Activated gamma-delta T cell treated with Interleukin-2 at 50 U/mL for 16 hours (primary cell): ENCODE measurements around the gene SLC48A1.

Experiments used
- DNase-seq: peaks from one replicate; pipeline ENCODE4 v3.0.0-alpha.2; 2020

SLC48A1 gene

GRCh38 chr12:47758834-47759690 lies 14.0 kb upstream of the SLC48A1 start, which contains the start of gene RAPGEF3:
Gene RAPGEF3, minus strand, starts transcription at chr12:47758880. Its CDS starts 324 bp downstream, at chr12:47758556.
- DNase-seq: peak; percentile 64

GRCh38 chr12:47762850-47763465 lies 10.1 kb upstream of the SLC48A1 start:
- DNase-seq: no peak

- DNase-seq: no peak
These were observed 9.3 kb upstream of the SLC48A1 start for GRCh38 chr12:47763481-47764346.

DNA sequence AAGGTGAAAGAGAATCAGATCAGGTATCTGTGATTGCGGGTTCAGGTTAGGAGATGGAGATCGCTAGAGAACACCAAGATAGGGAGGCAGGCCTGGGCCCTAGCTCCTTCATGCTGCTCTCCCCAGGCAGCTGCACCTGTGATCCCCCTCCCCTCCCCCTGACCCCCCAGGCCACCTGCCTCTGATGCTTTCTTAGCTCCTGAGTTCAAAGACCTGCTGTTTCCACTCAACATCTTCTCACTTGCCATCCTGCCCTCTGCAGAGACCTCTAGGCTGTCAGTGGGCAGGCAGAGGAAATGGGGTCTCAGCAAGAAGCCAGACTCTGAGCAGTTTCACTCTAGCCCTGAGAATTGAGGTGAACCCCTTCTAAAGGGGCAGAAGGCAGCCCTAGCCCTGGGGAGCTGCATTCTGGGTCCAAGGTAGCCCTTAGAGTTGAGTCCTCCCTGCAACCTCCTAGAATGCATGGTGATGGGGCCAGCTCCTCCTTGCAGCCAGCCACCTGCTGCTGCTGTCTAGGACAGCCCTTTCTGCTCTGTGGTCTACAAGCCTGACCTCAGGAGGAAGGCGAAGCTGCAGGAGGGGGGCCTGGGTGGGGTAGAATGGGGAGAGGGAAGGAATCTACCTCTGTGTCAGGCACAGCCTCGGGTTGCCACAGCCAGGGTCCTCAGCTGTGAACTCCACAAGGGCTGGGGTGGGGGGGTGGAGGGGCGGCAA lies 6.4 kb upstream of the SLC48A1 start:
- DNase-seq: peak; percentile 22

DNA sequence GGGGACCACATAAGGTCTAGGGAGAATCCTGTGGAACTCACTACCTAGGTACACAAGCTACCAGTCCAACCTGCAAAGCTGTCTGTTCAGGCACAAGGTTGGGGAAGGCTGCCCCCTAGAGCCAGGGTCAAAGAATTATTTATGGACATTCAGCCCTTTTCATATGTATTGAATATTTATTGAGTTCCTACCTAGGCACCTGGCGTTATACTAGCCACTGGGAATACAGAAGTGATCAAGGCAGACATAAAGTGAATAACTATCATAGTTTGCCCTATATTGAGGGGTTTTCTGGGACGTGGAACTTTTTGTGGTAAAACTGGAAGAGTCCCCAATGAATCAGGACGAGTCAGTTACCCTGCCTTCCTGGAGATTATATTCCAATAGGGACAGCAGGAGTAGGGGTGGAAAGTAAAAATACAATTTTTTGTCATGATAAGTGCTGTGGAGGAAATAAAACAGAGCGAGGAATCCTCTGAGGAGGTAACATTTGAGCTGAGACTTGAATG lies 5.8 kb upstream of the SLC48A1 start:
- peak; percentile 71 for DNase-seq

DNA sequence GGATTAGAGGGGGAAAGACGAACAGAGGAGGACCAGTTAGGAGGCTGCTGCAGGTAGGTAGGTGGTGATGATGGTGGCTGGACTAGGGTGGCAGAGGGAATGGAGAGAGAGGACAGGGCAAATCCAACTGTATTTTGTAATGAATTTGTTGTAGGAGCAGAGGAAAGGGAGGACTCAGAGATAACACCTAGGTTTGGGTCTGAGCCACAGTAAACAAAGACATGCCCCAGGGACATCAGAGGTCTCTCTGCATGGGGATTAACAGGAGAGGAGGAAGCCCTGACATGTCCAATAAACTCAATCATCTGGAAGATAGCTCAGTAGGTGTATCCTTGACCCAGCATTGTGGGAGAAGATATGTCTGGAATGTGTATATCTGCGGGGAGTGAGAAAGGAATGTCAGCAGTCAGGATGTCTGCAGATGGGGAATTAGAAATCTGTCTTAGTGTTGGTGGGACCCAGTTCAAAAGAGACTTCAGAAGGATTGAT lies 4.7 kb upstream of the SLC48A1 start:
- DNase-seq: no peak

DNA sequence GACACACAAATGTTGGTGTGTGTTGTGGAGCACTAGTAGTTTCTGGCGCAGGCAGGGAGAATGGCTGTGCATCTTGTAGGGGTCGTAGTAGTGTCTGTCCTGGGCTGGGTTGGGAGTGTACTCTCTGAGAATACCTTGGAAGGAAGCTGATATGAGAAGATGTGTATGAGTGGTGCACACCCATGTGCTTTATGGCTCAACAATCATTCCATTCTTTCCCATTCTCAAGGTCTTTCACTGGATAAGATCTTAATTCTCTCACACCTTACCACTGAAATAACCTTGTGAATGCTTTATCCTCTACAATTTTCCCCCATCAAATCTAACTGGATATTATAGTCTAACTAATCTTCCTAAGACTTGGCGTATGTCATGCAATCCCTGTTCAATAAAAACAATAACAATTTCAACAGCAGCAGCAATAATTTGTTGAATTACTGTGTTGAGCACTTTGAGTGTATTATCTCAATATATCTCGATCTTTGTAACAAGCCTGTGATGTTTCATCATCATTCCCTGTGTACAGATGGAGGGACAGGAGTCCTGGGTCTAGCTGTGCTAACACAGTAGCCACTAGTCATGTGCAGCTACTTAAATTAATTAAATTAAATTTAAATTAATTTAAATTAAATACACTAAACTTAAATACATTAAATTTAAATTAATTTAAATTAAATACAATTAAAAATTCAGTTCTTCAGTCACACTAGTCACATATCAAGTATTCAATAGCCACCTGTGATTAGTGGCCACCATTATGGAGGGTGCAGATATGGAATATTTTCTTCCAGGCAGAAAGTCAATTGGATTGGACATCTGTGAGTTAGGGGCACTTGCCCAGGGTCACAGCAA lies 3.6 kb upstream of the SLC48A1 start:
- no peak for DNase-seq

DNA sequence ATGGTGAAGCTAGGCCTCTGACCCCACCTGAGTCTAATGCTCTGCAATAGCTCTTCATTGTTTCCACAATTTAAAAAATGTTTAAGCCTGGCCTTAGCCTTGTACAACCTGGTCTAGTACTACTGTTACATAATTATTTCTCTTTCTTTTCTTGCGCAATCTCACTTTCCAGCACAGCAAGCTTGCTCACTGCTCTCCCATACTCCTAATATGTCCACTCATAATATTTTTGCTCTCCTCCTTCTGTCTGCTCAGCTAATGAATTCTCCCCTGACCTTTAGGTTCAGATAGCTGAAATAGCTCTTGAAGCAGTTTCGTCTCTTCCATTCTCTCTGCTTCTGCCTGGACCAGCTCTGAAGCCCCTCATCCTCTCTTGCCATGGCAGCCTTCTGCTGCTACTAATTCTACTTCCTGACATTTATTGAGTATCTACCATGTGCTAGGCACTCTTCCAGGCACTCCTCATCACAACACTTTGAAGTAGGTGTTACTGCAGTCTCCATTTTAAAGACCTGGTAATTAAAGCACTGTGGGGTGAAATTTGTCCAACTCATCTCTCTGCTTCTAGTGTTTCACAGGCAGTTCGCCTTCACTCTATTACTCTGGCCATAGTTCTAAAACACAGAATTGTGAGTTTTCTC lies 2.8 kb upstream of the SLC48A1 start:
- no peak for DNase-seq

DNA sequence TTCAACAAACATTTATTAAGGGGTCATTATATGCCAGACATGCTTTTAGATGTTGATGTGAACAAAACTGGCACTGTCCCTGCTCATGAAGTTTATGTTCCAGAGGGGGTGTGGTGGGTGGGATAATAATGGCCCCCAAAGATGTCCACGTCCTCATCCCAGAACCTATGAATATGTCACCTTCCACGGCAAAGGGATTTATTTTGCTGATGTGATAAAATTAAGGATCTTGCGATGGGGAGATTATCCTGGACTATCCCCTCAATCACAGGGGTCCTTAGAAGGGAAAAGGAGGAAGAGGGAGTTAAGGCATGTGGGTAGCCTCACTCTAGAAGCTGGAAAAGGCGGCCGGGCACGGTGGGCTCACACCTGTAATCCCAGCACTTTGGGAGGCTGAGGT lies 1.7 kb upstream of the SLC48A1 start:
- no peak for DNase-seq

- DNase-seq: no peak
These were observed 861 bp upstream of the SLC48A1 start for GRCh38 chr12:47772094-47772660.

DNA sequence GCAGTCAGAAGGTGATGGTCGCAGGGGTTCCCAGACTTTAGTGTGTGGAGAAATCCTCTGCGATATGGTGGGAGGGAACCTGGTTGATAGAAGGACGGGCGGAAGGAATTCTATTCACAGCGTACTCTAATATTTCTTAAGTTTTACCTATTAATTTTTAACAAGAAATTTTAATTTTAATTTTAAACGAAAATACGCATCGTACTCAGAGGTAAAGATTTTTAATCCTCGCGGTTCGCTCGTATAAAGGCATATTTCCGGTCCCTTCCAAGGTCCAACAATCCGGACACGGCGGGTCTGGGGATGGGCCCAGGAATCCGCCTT lies 338 bp upstream of the SLC48A1 start:
- DNase-seq: no peak

GRCh38 chr12:47773858-47774580 lies 981 bp downstream of the SLC48A1 start:
- no peak for DNase-seq

- no peak for DNase-seq
These were observed 1.6 kb downstream of the SLC48A1 start for GRCh38 chr12:47774663-47775062.

GRCh38 chr12:47775100-47775911 lies 2.3 kb downstream of the SLC48A1 start:
- DNase-seq: no peak

DNA sequence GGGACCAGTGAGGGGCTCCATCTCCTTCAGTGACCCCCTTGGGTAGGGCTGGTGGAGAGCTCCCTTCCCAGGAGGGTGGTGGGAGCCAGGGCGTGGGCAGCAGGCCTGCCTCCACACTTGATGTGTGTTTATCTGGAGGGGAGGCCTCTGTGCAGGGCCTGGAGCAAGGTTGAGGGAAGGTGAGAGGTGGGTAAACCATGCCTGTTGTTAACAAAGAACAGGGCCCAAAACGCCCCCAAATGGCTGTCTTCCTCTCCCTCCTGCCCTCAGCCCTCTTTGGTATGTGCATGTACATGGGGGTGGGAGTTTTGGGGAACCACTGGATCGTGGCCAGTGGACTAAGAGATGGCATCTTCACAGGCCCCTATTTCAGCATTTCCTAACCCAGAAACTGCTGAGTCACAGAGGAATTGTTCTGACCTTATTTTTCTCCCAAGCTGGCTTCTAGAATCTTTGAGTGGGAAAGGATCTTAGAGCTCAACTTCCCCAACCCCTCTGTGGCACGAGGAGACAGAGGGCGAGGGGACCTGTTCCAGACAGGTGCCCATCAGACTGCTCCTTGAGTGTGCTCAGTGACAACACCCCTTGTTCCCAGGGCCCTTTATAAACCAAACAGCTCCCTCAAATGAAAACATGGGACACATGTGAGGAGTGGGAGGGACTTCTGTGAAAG lies 3.6 kb downstream of the SLC48A1 start:
- DNase-seq: no peak

DNA sequence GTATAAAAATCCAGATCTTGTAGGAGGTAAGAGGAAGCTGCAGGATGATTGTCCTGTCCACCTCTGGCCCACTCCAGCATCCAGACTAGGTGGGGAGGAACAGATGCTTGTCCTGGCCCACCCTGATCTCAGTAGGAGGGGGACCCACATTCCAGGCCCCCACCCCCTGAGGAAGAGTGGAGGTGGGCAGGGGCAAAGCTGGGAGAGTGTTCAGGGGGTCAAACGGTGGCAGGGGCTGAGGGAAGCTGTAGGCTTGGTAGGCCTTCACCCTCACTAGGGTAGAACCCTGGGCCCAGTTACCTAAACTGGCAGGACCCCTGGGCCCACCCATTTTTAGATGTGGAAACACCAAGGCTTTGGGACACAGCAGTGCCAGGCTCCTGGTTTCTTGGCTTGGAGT lies 4.1 kb downstream of the SLC48A1 start:
- DNase-seq: no peak

DNA sequence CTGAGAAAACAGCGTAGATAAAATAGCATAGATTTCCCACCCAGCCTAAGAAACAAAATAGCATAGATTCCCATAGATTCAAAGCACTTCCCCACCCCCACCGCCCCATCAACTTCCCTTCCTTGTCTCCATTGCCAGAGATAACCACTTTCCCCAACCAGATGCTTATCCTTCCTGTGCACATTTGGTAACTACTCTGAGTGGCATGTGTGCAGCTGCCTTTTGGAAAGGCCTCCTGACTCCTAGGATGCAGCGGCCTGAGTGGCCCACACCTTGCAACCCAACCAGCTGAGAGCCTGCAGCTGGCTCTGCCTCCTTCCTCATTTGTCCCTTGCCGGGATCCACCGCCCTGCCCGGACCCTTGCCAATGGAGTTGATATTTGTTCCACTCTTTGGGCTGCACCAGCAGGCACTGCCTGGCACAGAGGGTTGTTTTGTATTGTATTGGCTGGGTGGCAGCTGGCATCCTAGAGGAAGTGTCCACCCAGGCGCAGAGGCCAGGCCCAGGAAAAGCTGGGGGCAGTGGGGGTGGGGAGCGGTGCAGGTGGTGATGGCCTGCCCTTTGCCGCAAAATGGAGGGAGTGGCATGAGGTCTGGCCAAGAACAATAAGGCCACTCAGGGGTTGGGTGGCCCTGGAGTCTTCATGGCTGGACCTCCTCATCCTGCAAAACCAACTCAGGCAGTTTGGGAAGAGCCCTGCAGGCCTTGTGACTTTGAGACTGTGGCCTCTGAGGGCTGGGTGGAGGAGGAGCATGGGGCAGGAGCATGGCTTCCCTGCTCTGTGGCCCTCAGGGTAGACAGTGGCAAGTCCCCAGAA lies 4.9 kb downstream of the SLC48A1 start:
- DNase-seq: no peak

DNA sequence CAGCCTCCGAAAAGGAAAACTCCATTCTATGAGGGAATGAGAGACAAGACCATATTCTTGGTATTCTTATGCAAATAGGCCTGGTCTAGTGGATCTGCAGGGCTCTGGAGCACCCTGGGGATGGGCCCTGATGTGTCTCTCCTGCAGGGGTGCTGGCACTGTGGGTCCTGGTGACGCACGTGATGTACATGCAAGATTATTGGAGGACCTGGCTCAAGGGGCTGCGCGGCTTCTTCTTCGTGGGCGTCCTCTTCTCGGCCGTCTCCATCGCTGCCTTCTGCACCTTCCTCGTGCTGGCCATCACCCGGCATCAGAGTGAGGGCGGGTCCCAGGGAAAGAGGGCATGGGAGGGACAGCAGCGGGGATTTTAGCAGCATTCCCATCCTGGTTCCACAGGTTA lies 5.8 kb downstream of the SLC48A1 start:
- DNase-seq: no peak
